PC-3 (cell line): Measurements from ENCODE around the gene WSCD2.

ENCODE experiments used
- CTCF ChIP-seq: fragments of 300-600 bp; sonication (generic); conservative IDR thresholded peaks from 2 replicates; pipeline ENCODE4 v1.5.1; 2017; ENCODE audit warnings: antibody characterized with exemption, low read depth, mild to moderate bottlenecking, low read length
- EZH2 ChIP-seq: fragments of 300-600 bp; sonication (generic); IDR thresholded peaks from one replicate; pipeline ENCODE4 v1.6.1; 2017; ENCODE audit warnings: antibody characterized with exemption, mild to moderate bottlenecking, low read length; ENCODE audit not compliant: unreplicated experiment
- EZH2phosphoT487 ChIP-seq: fragments of 300-600 bp; sonication (generic); IDR thresholded peaks from 2 replicates; pipeline ENCODE4 v1.6.1; 2018; ENCODE audit warnings: mild to moderate bottlenecking, antibody characterized with exemption, low read length, borderline replicate concordance

DNA sequence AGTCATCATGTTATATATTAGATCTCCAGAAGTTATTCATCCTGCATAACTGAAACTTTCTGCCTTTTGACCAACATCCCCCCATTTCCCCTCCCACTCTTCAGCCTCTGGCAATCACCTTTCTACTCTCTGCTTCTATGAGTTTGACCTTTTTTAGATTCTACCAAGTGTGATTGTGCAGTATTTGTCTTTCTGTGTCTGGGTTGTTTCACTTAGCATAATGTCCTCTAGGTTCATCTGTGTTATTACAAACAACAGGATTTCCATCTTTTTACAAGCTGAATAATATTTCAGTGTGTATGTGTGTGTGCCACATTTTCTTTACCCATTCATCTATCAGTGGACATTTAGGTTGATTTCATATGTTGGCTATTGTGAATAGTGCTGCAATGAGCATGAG is 11.2 kb upstream of the WSCD2 start:
- TF ChIP-seq EZH2 (no peak), CTCF (no peak), EZH2phosphoT487 (no peak)
